Body of pancreas (tissue), 4 donors: ENCODE results near the gene PRPF40A. TPM values are rescaled to one million over a fixed set of nuclear protein-coding genes. Genes with fewer than 3 reads are reported as not detected.

Experiments
- ATAC-seq: fragments of 150-250 bp; one replicate; pipeline ENCODE4 v1.9.1; 2016
- DNase-seq, 4 donors: peaks; one replicate each; pipeline ENCODE4 v3.0.0-alpha.2; 2019
- H3K27ac ChIP-seq, 4 donors: fragments of 200-600 bp; sonication (generic); 1 replicate in 3 of 4; 2 replicates in 1 of 4; pipeline versions ENCODE4 v1.5.1 to v1.6.1; 2016 to 2019; ENCODE audit warnings: mild to moderate bottlenecking in 1 of 4, mixed read lengths in 1 of 4, moderate library complexity in 1 of 4
- H3K27me3 ChIP-seq, 2 donors: fragments of 200-600 bp; sonication (generic); one replicate each; pipeline ENCODE4 v1.6.0; 2016; ENCODE audit warnings: mild to moderate bottlenecking in 1 of 2
- H3K36me3 ChIP-seq, 2 donors: fragments of 200-600 bp; sonication (generic); replicated peaks in 1 of 2; 2 replicates each; pipeline ENCODE4 v1.5.1; 2016; ENCODE audit warnings: low read depth in 2 of 2; ENCODE audit not compliant: insufficient read depth in 1 of 2
- H3K4me1 ChIP-seq: fragments of 200-600 bp; sonication (generic); one replicate; pipeline ENCODE4 v1.6.0; 2016
- H3K4me3 ChIP-seq, 2 donors: fragments of 200-600 bp; sonication (generic); 1 replicate in 1 of 2; 2 replicates in 1 of 2; pipeline ENCODE4 v1.5.1; 2016 to 2019
- H3K9me3 ChIP-seq, 3 donors: fragments of 200-600 bp; sonication (generic); 1 replicate in 2 of 3; 2 replicates in 1 of 3; pipeline ENCODE4 v1.5.1; 2016
- CTCF ChIP-seq, 7 experiments: fragments of 450-650 bp in 4 of 7; fragments of 200-600 bp in 3 of 7; sonication (generic) in 3 of 7; IDR thresholded peaks; one replicate each; pipeline ENCODE4 v1.5.1; 2016 to 2019; ENCODE audit warnings: antibody characterized with exemption in 7 of 7
- POLR2A ChIP-seq, 3 donors: fragments of 450-650 bp; IDR thresholded peaks; one replicate each; pipeline ENCODE4 v1.6.1; 2016; ENCODE audit warnings: antibody characterized with exemption in 3 of 3, mild to moderate bottlenecking in 2 of 3
- WGBS, 2 donors: methylation state at CpG; one replicate each; pipeline ENCODE4 v1.1.5; 2017; 5-methylcytosine and 5-hydroxymethylcytosine counted together
- intact Hi-C: fragments of 100-400 bp; cut with DNase I; formaldehyde crosslinking; loops from one replicate; pipeline ENCODE4 v1.15.1; 2023
- total RNA-seq, 2 donors: library from RNA; depleted of rRNA; stranded (reverse); fragments of >200 nt; gene quantifications; one replicate each; pipeline ENCODE4 v1.1.0, GENCODE V29; 2016

The PRPF40A gene
- total RNA-seq, 2 donors from 2014 or later, result 38.9 to 52.7 TPM

- DNase-seq (no peak), ATAC-seq (no peak)
- no peaks in the 10 kb centered on the region for H3K9me3 ChIP-seq
- no peaks in the 10 kb centered on the region for H3K4me1 ChIP-seq
- no peaks in the 10 kb centered on the region for H3K27me3 ChIP-seq
- WGBS, 2 donors, result 47 to 56% methylated on average over 5 of the region's 5 CpGs
- no peak overlapping the region for H3K27ac ChIP-seq
- H3K4me3 ChIP-seq, result no peak overlapping the region
- intact Hi-C loops, result no loop called here
- TF ChIP-seq POLR2A (IDR thresholded peaks at IDR 0.05) (no peak), CTCF (IDR thresholded peaks at IDR 0.05) (no peak)
- peaks cover 0 to 6% of the 10 kb centered on the region in 2 donors for H3K36me3 ChIP-seq
These were observed 102.1 kb downstream of the PRPF40A start for GRCh38 chr2:152615177-152615576.

DNA sequence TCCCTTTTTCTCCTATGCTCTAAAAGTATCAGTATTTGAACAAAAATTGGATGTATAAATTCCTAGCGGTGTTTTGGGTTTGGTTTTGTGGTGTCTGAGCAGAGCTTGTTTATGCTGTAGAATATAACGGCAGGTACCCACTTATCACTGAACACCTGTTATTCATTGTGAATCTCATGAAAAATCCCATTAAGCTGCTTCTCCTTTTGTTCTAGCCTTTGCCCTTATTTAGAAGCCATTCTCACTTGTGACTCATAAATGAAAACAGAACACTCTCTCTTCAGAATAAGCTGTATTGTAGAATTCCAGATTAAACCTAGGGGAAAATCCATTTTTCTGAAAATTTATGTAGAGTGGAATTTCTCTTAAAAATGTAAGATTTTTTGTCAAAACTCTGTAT lies 104.0 kb downstream of the PRPF40A start:
- H3K4me1 ChIP-seq, result no peaks in the 10 kb centered on the region
- TF ChIP-seq POLR2A (IDR thresholded peaks at IDR 0.05) (no peak), CTCF (IDR thresholded peaks at IDR 0.05) (no peak)
- intact Hi-C loops, result no loop called here
- no peaks in the 10 kb centered on the region for H3K27me3 ChIP-seq
- ATAC-seq (no peak), DNase-seq (no peak)
- 86 to 89% methylated on average over 2 of the region's 2 CpGs for whole genome bisulfite sequencing, 2 donors
- H3K9me3 ChIP-seq, result no peaks in the 10 kb centered on the region
- H3K27ac ChIP-seq, result no peak overlapping the region
- peaks cover 0 to 4% of the 10 kb centered on the region in 2 donors for H3K36me3 ChIP-seq
- H3K4me3 ChIP-seq, result no peak overlapping the region

GRCh38 chr2:152611458-152612231 lies 105.6 kb downstream of the PRPF40A start:
- Histone ChIP-seq H3K4me3 (no peak overlapping the region), H3K27me3 (no peaks in the 10 kb centered on the region), H3K36me3 (no peaks in the 10 kb centered on the region), H3K27ac (peak overlapping the region in 2 of 4 donors; percentile 19 to 74), H3K9me3 (no peaks in the 10 kb centered on the region), H3K4me1 (no peaks in the 10 kb centered on the region)
- 82 to 83% methylated on average over 4 to 5 of the region's 5 CpGs for WGBS, 2 donors
- intact Hi-C loops, result no loop called here
- DNase-seq (peak in 3 of 4 donors; percentile 15 to 63 (median 18)), ATAC-seq (peak; percentile 59)
- TF ChIP-seq POLR2A (IDR thresholded peaks at IDR 0.05), result no peak
- TF ChIP-seq CTCF (IDR thresholded peaks at IDR 0.05), result no peak

DNA sequence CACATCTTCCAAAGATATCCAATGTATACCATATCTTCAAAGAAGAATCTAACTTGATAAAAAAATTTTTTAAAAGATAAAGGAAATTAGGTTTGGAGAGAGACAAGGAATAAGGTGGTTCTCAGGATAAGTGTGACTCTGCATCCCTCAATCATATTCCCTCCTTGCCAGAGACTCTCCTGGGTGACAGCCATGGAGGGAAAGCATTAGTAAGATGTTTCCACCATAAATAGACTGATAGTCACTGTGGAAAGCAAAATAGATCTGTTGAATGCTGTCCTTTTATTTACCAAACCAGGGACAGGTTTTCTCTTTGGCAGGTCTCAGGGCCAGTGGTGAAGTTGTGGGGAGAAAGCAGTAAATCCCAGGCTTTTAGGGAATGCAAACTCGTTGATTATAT lies 107.6 kb downstream of the PRPF40A start:
- Histone ChIP-seq H3K4me1 (no peaks in the 10 kb centered on the region), H3K36me3 (no peaks in the 10 kb centered on the region), H3K27me3 (no peaks in the 10 kb centered on the region), H3K4me3 (no peak overlapping the region), H3K9me3 (no peaks in the 10 kb centered on the region), H3K27ac (no peak overlapping the region)
- no peak for DNase-seq
- no peak for ATAC-seq
- 25 to 88% methylated on average over 1 of the region's 1 CpG for WGBS, 2 donors
- intact Hi-C loops, result no loop called here
- TF ChIP-seq POLR2A (IDR thresholded peaks at IDR 0.05) (no peak), CTCF (IDR thresholded peaks at IDR 0.05) (no peak)

GRCh38 chr2:152609154-152609553 lies 108.1 kb downstream of the PRPF40A start:
- no peaks in the 10 kb centered on the region for H3K9me3 ChIP-seq
- no peak overlapping the region for H3K4me3 ChIP-seq
- no peaks in the 10 kb centered on the region for H3K4me1 ChIP-seq
- H3K27me3 ChIP-seq, result no peaks in the 10 kb centered on the region
- WGBS, 2 donors, result 51 to 63% methylated on average over 2 of the region's 2 CpGs
- H3K36me3 ChIP-seq, result no peaks in the 10 kb centered on the region
- no peak for TF ChIP-seq CTCF (IDR thresholded peaks at IDR 0.05)
- no peak for TF ChIP-seq POLR2A (IDR thresholded peaks at IDR 0.05)
- intact Hi-C loops, result no loop called here
- H3K27ac ChIP-seq, result no peak overlapping the region
- ATAC-seq (no peak), DNase-seq (no peak)
